Osteoblast (primary cell): ENCODE measurements around the gene TAF4. TPM values are rescaled to one million over a fixed set of nuclear protein-coding genes. Genes with fewer than 3 reads are reported as not detected.

Experiments used
- DNase-seq: peaks from one replicate; pipeline ENCODE4 v3.0.0; 2011; ENCODE audit warnings: low spot score, mixed read lengths; ENCODE audit not compliant: insufficient read length; ENCODE audit errors: missing footprints
- H2AFZ ChIP-seq: 2 replicates; pipeline ENCODE4 v1.6.0; 2011; ENCODE audit warnings: mild to moderate bottlenecking, low read length
- H3K27ac ChIP-seq: 2 replicates; pipeline ENCODE4 v1.5.1; 2011; ENCODE audit warnings: mild to moderate bottlenecking, low read depth, low read length, moderate library complexity
- H3K27me3 ChIP-seq: 2 replicates; pipeline ENCODE4 v1.6.0; 2012; ENCODE audit warnings: mild to moderate bottlenecking, control low read depth, inconsistent platforms, low read length, moderate library complexity; ENCODE audit not compliant: insufficient read depth
- H3K36me3 ChIP-seq: 2 replicates; pipeline ENCODE4 v1.5.1; 2011; ENCODE audit warnings: mild to moderate bottlenecking, low read length, control low read depth, moderate library complexity; ENCODE audit not compliant: insufficient read depth
- H3K4me1 ChIP-seq: 2 replicates; pipeline ENCODE4 v1.5.1; 2011; ENCODE audit warnings: mild to moderate bottlenecking, low read length, control low read depth, moderate library complexity; ENCODE audit not compliant: insufficient read depth
- H3K4me2 ChIP-seq: 2 replicates; pipeline ENCODE4 v1.6.0; 2011; ENCODE audit warnings: mild to moderate bottlenecking, low read length; ENCODE audit not compliant: insufficient read depth
- H3K4me3 ChIP-seq: fragments of 200-600 bp; sonication (generic); 3 replicates; pipeline ENCODE4 v1.5.1; 2012; ENCODE audit warnings: mild to moderate bottlenecking, low read length, inconsistent platforms; ENCODE audit not compliant: insufficient read depth
- H3K79me2 ChIP-seq: 2 replicates; pipeline ENCODE4 v1.6.0; 2012; ENCODE audit warnings: mild to moderate bottlenecking, low read length, control low read depth, inconsistent platforms; ENCODE audit not compliant: insufficient read depth
- H3K9me3 ChIP-seq: 2 replicates; pipeline ENCODE4 v1.5.1; 2011; ENCODE audit warnings: low read depth, low read length, control low read depth
- H4K20me1 ChIP-seq: 2 replicates; pipeline ENCODE4 v1.6.0; 2012; ENCODE audit warnings: mild to moderate bottlenecking, low read length, control low read depth; ENCODE audit not compliant: insufficient read depth
- CTCF ChIP-seq: IDR thresholded peaks from 2 replicates; pipeline ENCODE4 v1.5.1; 2011; ENCODE audit warnings: mild to moderate bottlenecking, low read depth, low read length, moderate library complexity; ENCODE audit errors: extremely low read depth
- total RNA-seq: library from RNA; depleted of rRNA; stranded (reverse); fragments of >200 nt; gene quantifications from 2 replicates; pipeline ENCODE4 v1.2.3, GENCODE V29; 2012

Gene TAF4
- total RNA-seq, 1 donor: 4.3 TPM

GRCh38 chr20:61934716-61935530 is 130.8 kb downstream of the TAF4 start:
- H3K4me2 ChIP-seq: no peak overlapping the region
- TF ChIP-seq CTCF: no peak
- H3K79me2 ChIP-seq: no peaks in the 10 kb centered on the region
- no peak overlapping the region for H3K27ac ChIP-seq
- H3K9me3 ChIP-seq: no peaks in the 10 kb centered on the region
- no peaks in the 10 kb centered on the region for H3K27me3 ChIP-seq
- no peaks in the 10 kb centered on the region for H3K4me1 ChIP-seq
- H3K36me3 ChIP-seq: no peaks in the 10 kb centered on the region
- peak; percentile 66 for DNase-seq
- H3K4me3 ChIP-seq: no peak overlapping the region
- no peak overlapping the region for H2AFZ ChIP-seq
- H4K20me1 ChIP-seq: no peaks in the 10 kb centered on the region

GRCh38 chr20:61933951-61934715 is 131.5 kb downstream of the TAF4 start:
- no peaks in the 10 kb centered on the region for H4K20me1 ChIP-seq
- H3K4me2 ChIP-seq: no peak overlapping the region
- TF ChIP-seq CTCF: no peak
- no peak overlapping the region for H3K4me3 ChIP-seq
- H2AFZ ChIP-seq: no peak overlapping the region
- H3K4me1 ChIP-seq: no peaks in the 10 kb centered on the region
- peak; percentile 58 for DNase-seq
- no peak overlapping the region for H3K27ac ChIP-seq
- H3K79me2 ChIP-seq: no peaks in the 10 kb centered on the region
- H3K36me3 ChIP-seq: no peaks in the 10 kb centered on the region
- no peaks in the 10 kb centered on the region for H3K27me3 ChIP-seq
- no peaks in the 10 kb centered on the region for H3K9me3 ChIP-seq

- no peak overlapping the region for H3K27ac ChIP-seq
- H4K20me1 ChIP-seq: no peaks in the 10 kb centered on the region
- H3K36me3 ChIP-seq: no peaks in the 10 kb centered on the region
- no peaks in the 10 kb centered on the region for H3K27me3 ChIP-seq
- H3K4me3 ChIP-seq: no peak overlapping the region
- no peak overlapping the region for H2AFZ ChIP-seq
- H3K4me2 ChIP-seq: no peak overlapping the region
- no peaks in the 10 kb centered on the region for H3K9me3 ChIP-seq
- H3K79me2 ChIP-seq: no peaks in the 10 kb centered on the region
- no peak for TF ChIP-seq CTCF
- no peaks in the 10 kb centered on the region for H3K4me1 ChIP-seq
- DNase-seq: peak; percentile 69
These were observed 132.2 kb downstream of the TAF4 start for GRCh38 chr20:61933481-61933950.
